ENCODE results near the gene SETD3. TPM values are rescaled to one million over a fixed set of nuclear protein-coding genes. Genes with fewer than 3 reads are reported as not detected.

SETD3 gene
- polyA plus RNA-seq, 1 donor from 2014 or later = 49.6 TPM

- H3K4me2 ChIP-seq (ENCODE audit: low read length) = no peak overlapping the region
- H2AFZ ChIP-seq (ENCODE audit: low read depth, low read length) = no peak overlapping the region
- H3K9me3 ChIP-seq (ENCODE audit: low read length) = no peaks in the 10 kb centered on the region
- TF ChIP-seq EZH2 (IDR thresholded peaks at IDR 0.05; ENCODE audit: borderline replicate concordance, insufficient read depth, low read length, poor library complexity, severe bottlenecking) (no peak), CTCF (IDR thresholded peaks at IDR 0.05; ENCODE audit: poor library complexity, severe bottlenecking) (no peak), POLR2AphosphoS5 (IDR thresholded peaks at IDR 0.05) (no peak), RAD21 (conservative IDR thresholded peaks at IDR 0.05) (no peak), SMC3 (conservative IDR thresholded peaks at IDR 0.05; ENCODE audit: poor library complexity) (no peak), REST (IDR thresholded peaks at IDR 0.05; ENCODE audit: borderline replicate concordance) (no peak), MXI1 (conservative IDR thresholded peaks at IDR 0.05; ENCODE audit: poor library complexity, severe bottlenecking) (no peak), TAF1 (IDR thresholded peaks at IDR 0.05; ENCODE audit: low read depth) (no peak), EP300 (conservative IDR thresholded peaks at IDR 0.05; ENCODE audit: poor library complexity, severe bottlenecking) (no peak)
- no peak overlapping the region for H3K27ac ChIP-seq (ENCODE audit: low read length)
- H3K9ac ChIP-seq (ENCODE audit: low read length) = no peak overlapping the region
- H3F3A ChIP-seq (ENCODE audit: insufficient read depth, low read length, poor library complexity, severe bottlenecking) = no peaks in the 10 kb centered on the region
- H3K36me3 ChIP-seq (ENCODE audit: insufficient read depth, low read length) = no peaks in the 10 kb centered on the region
- no peaks in the 10 kb centered on the region for H3K79me2 ChIP-seq (replicated peaks; ENCODE audit: insufficient read depth, low read length)
- H3K27me3 ChIP-seq (ENCODE audit: insufficient read depth, low read depth, low read length) = no peaks in the 10 kb centered on the region
- no peak overlapping the region for H3K4me3 ChIP-seq (ENCODE audit: low read length)
- H4K20me1 ChIP-seq (ENCODE audit: insufficient read depth) = no peaks in the 10 kb centered on the region
- no peaks in the 10 kb centered on the region for H3K9me2 ChIP-seq (ENCODE audit: insufficient read depth, low read length)
Measured at GRCh38 chr14:99512571-99513182, 32.0 kb upstream of the SETD3 start.

- no peaks in the 10 kb centered on the region for H3K9me2 ChIP-seq (ENCODE audit: insufficient read depth, low read length)
- no peak overlapping the region for H3K4me3 ChIP-seq (ENCODE audit: low read length)
- H3K36me3 ChIP-seq (ENCODE audit: insufficient read depth, low read length) = no peaks in the 10 kb centered on the region
- no peak for TF ChIP-seq SMC3 (conservative IDR thresholded peaks at IDR 0.05; ENCODE audit: poor library complexity)
- no peak for TF ChIP-seq MXI1 (conservative IDR thresholded peaks at IDR 0.05; ENCODE audit: poor library complexity, severe bottlenecking)
- TF ChIP-seq EZH2 (IDR thresholded peaks at IDR 0.05; ENCODE audit: borderline replicate concordance, insufficient read depth, low read length, poor library complexity, severe bottlenecking) = no peak
- TF ChIP-seq CTCF (IDR thresholded peaks at IDR 0.05; ENCODE audit: poor library complexity, severe bottlenecking) = no peak
- no peak for TF ChIP-seq TAF1 (IDR thresholded peaks at IDR 0.05; ENCODE audit: low read depth)
- no peak for TF ChIP-seq EP300 (conservative IDR thresholded peaks at IDR 0.05; ENCODE audit: poor library complexity, severe bottlenecking)
- TF ChIP-seq REST (IDR thresholded peaks at IDR 0.05; ENCODE audit: borderline replicate concordance) = no peak
- no peak for TF ChIP-seq POLR2AphosphoS5 (IDR thresholded peaks at IDR 0.05)
- no peaks in the 10 kb centered on the region for H4K20me1 ChIP-seq (ENCODE audit: insufficient read depth)
- no peaks in the 10 kb centered on the region for H3F3A ChIP-seq (ENCODE audit: insufficient read depth, low read length, poor library complexity, severe bottlenecking)
- H3K4me2 ChIP-seq (ENCODE audit: low read length) = no peak overlapping the region
- no peaks in the 10 kb centered on the region for H3K27me3 ChIP-seq (ENCODE audit: insufficient read depth, low read depth, low read length)
- H3K79me2 ChIP-seq (replicated peaks; ENCODE audit: insufficient read depth, low read length) = no peaks in the 10 kb centered on the region
- H3K9ac ChIP-seq (ENCODE audit: low read length) = no peak overlapping the region
- no peak overlapping the region for H3K27ac ChIP-seq (ENCODE audit: low read length)
- no peak overlapping the region for H2AFZ ChIP-seq (ENCODE audit: low read depth, low read length)
- H3K9me3 ChIP-seq (ENCODE audit: low read length) = no peaks in the 10 kb centered on the region
Measured at GRCh38 chr14:99512110-99512449, 31.4 kb upstream of the SETD3 start.
